GM19351 (cell line): ENCODE measurements around the gene HIC1.
A peak's percentile ranks its signal among the peaks of the same experiment; 100 is the strongest.

Source experiments
- ATAC-seq: cut with Tn5 transposase; IDR thresholded peaks from one replicate; pipeline ENCODE4 v1.9.1; 2021; ENCODE audit warnings: mild to moderate bottlenecking, moderate library complexity; ENCODE audit not compliant: unreplicated experiment

Gene HIC1

GRCh38 chr17:2044263-2044894 is 10.5 kb upstream of the HIC1 start:
- no peak for ATAC-seq

GRCh38 chr17:2047590-2047989 is 7.3 kb upstream of the HIC1 start:
- ATAC-seq, result no peak

DNA sequence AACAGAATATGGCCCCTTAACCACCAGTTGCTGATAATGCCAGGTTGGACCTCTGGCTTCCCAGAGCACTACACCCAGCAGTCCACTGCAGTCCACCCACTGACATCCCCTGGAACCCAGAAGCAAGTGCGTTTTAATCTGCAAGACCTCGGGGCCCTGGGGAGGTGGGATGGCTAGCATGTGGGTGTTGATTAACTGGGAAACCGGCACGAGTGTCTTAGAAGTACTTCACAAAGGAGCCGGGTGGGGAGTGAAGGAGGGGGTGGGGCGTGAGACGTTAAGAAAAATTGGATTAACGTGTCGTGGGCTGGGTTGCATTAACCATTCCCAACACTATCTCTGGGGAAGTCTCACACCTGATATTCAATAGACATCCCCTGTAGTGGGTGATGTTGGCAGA is 6.1 kb upstream of the HIC1 start:
- ATAC-seq, result no peak

- peak; percentile 53 for ATAC-seq
These were observed 5.3 kb upstream of the HIC1 start for GRCh38 chr17:2049333-2050299.

DNA sequence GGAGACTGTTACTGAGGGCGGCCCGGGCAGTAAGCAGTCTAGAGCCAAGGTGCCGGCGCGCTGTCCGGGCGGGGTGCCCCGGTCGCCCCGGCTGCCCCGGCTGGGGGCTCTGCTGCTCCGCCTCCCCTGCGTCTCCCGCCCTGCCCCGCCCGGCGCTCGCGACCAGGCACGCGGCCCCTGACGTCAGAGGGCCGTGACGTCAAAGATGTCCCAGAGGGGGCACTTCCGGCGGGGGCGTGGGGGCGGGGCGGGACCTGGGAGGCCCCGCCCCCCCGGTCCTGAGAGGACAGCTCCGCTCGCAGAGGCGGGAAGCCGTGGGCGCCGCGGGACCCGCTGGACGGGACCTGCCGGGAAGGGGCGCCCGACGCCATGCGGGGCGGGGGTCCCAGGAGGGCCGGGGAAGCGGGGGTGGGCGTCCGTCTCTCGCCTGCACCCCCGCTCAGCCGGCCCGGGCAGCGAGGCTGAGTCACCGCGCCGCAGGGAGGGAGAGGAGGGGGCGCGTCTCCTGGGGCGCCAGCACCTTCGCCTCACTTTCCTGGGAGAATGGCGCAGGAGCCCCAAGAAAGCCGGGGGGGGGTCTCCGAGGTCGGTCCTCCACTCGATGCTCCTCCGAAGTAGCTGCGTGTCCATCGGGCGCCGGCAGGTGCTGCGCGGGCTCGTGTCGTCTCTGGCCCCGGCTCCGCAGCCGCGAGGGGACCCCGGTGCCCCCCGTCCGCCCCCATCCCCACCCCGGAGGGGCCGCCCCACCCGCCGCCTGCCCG is 4.4 kb upstream of the HIC1 start:
- ATAC-seq, result peak; percentile 12

GRCh38 chr17:2051061-2051932 is 3.6 kb upstream of the HIC1 start:
- no peak for ATAC-seq

DNA sequence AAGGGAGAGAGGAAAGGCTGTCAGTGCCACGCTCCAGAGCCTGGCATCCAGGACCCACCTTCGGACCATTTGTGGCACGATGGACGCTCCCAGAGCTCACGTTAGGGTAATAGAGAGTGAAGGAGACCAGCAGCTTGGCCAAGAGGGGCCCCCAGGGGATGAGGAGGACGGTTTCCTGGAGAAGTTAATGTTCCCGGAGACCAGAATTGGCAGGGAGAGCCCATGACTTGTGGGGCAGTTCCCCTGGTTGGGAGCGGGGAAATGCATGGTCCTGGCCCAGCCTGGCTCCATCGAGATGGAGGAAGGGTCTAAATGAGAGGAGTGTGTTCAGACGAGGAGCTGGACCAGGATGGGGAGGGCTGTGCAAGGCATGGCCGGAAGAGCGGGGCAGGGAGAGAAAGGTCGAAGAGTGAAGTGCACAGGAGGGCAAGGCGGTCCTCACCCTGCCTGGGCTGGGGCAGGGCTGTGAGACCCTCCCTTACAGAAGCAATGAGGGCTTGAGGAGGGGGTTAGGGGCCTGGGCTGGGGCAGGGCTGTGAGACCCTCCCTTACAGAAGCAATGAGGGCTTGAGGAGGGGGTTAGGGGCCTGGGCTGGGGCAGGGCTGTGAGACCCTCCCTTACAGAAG is 2.9 kb upstream of the HIC1 start:
- no peak for ATAC-seq

- ATAC-seq, result no peak
These were observed 1.3 kb upstream of the HIC1 start for GRCh38 chr17:2053380-2054261.

- no peak for ATAC-seq
These were observed 716 bp upstream of the HIC1 start for GRCh38 chr17:2054262-2054511.

DNA sequence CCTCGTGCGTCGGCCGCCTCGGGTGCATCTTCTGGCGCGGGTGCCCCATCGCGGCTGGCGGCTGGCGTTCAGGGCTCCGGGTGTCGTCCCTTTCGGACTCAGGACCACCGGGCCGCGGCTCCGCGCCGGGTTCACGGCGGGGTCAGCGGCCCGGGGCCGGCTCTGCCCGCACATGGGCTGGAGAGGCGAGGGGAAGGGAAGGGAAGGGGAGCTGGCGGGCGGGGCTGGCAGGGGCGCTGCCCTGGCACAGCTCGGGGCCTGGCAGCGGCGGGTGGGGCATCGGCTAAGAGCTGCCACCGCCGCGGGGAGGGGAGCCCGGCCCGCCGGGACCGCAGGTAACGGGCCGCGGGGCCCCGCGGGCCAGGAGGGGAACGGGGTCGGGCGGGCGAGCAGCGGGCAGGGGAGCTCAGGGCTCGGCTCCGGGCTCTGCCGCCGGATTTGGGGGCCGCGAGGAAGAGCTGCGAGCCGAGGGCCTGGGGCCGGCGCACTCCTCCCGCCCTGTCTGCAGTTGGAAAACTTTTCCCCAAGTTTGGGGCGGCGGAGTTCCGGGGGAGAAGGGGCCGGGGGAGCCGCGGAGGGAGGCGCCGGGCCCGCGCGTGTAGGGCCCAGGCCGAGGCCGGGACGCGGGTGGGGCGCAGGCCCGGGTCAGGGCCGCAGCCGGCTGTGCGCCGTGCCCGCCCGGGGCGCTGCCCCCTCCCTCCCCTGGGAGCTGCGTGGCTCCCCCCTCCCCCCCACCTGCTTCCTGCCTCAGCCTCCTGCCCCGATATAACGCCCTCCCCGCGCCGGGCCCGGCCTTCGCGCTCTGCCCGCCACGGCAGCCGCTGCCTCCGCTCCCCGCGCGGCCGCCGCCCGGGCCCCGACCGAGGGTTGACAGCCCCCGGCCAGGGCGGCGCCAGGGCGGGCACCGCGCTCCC is 646 bp downstream of the HIC1 start:
- ATAC-seq, result no peak

GRCh38 chr17:2056206-2057174 is 1.6 kb downstream of the HIC1 start:
- ATAC-seq, result no peak

GRCh38 chr17:2057175-2057759 is 2.4 kb downstream of the HIC1 start:
- ATAC-seq, result no peak

DNA sequence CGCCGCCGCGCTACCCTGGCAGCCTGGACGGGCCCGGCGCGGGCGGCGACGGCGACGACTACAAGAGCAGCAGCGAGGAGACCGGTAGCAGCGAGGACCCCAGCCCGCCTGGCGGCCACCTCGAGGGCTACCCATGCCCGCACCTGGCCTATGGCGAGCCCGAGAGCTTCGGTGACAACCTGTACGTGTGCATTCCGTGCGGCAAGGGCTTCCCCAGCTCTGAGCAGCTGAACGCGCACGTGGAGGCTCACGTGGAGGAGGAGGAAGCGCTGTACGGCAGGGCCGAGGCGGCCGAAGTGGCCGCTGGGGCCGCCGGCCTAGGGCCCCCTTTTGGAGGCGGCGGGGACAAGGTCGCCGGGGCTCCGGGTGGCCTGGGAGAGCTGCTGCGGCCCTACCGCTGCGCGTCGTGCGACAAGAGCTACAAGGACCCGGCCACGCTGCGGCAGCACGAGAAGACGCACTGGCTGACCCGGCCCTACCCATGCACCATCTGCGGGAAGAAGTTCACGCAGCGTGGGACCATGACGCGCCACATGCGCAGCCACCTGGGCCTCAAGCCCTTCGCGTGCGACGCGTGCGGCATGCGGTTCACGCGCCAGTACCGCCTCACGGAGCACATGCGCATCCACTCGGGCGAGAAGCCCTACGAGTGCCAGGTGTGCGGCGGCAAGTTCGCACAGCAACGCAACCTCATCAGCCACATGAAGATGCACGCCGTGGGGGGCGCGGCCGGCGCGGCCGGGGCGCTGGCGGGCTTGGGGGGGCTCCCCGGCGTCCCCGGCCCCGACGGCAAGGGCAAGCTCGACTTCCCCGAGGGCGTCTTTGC is 3.1 kb downstream of the HIC1 start:
- no peak for ATAC-seq

DNA sequence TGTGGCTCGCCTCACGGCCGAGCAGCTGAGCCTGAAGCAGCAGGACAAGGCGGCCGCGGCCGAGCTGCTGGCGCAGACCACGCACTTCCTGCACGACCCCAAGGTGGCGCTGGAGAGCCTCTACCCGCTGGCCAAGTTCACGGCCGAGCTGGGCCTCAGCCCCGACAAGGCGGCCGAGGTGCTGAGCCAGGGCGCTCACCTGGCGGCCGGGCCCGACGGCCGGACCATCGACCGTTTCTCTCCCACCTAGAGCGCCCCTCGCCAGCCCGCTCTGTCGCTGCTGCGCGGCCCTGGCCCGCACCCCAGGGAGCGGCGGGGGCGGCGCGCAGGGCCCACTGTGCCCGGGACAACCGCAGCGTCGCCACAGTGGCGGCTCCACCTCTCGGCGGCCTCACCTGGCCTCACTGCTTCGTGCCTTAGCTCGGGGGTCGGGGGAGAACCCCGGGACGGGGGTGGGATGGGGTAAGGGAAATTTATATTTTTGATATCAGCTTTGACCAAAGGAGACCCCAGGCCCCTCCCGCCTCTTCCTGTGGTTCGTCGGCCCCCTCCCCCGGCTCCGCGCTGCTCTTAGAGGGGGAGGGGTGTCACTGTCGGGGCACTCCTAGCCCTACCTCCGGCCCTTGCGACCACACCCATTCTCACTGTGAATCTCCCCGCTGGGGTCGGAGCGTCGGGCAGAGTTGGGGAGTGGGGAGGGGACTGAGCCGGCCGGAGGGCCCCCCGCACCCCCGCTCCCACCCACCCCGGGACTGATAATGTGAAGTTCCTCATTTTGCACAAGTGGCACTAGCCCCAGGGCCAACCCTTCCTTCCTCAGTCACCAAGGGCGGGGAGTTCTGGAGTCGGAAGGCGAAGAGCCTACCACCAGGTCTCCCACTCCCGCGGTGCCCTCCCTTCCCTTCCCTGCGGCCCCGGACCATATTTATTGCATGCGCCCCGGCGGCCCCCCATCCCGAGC is 4.0 kb downstream of the HIC1 start:
- no peak for ATAC-seq
